Measurements from ENCODE around the gene ELP1.
A peak's percentile ranks its signal among the peaks of the same experiment; 100 is the strongest.
"Not testable (repeated sequence)": the region's sequence is repeated elsewhere in the genome, so short reads cannot be mapped to it uniquely, and the experiment has no call there.

Gene ELP1, protein sequence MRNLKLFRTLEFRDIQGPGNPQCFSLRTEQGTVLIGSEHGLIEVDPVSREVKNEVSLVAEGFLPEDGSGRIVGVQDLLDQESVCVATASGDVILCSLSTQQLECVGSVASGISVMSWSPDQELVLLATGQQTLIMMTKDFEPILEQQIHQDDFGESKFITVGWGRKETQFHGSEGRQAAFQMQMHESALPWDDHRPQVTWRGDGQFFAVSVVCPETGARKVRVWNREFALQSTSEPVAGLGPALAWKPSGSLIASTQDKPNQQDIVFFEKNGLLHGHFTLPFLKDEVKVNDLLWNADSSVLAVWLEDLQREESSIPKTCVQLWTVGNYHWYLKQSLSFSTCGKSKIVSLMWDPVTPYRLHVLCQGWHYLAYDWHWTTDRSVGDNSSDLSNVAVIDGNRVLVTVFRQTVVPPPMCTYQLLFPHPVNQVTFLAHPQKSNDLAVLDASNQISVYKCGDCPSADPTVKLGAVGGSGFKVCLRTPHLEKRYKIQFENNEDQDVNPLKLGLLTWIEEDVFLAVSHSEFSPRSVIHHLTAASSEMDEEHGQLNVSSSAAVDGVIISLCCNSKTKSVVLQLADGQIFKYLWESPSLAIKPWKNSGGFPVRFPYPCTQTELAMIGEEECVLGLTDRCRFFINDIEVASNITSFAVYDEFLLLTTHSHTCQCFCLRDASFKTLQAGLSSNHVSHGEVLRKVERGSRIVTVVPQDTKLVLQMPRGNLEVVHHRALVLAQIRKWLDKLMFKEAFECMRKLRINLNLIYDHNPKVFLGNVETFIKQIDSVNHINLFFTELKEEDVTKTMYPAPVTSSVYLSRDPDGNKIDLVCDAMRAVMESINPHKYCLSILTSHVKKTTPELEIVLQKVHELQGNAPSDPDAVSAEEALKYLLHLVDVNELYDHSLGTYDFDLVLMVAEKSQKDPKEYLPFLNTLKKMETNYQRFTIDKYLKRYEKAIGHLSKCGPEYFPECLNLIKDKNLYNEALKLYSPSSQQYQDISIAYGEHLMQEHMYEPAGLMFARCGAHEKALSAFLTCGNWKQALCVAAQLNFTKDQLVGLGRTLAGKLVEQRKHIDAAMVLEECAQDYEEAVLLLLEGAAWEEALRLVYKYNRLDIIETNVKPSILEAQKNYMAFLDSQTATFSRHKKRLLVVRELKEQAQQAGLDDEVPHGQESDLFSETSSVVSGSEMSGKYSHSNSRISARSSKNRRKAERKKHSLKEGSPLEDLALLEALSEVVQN (N-terminal part only)

DNA sequence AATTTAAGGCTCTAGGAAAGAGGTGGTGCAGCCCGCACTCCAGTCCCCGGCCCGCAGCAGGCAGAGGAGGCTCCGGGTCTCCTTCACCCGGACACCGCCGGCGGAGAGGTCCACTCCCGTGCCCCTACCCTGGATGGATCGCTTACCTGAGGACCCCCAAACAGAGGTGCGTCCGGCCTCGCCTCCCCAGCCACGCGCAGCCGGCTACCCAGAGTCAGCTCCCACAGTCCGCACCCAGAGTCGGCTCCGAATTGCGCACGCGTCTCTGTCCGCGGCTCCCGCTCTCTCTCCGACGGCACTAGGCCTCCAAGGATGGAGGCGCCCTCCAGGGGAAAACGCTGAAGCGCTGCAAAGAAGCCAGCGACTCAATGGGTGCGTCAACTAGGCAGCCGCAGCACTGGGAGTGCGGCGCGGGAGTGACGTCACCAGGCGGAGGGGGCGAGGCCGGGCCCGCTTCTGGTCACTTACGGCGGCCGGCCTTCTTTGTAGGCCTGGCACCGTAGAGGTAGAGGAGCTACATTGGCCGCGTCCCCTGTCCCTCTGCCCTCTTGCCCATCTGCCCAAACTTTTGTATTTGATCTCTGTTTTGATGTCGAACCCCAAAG is at the start of gene ELP1:
Gene ELP1 (minus strand): TSS at position 407 of the 605 bp plus-strand sequence. CDS start 2,978 bp downstream, outside the sequence.
- DNase-seq (ENCODE audit: extremely low read depth in 1 of 2, low read depth in 1 of 2) = peak; percentile 80 to 89

DNA sequence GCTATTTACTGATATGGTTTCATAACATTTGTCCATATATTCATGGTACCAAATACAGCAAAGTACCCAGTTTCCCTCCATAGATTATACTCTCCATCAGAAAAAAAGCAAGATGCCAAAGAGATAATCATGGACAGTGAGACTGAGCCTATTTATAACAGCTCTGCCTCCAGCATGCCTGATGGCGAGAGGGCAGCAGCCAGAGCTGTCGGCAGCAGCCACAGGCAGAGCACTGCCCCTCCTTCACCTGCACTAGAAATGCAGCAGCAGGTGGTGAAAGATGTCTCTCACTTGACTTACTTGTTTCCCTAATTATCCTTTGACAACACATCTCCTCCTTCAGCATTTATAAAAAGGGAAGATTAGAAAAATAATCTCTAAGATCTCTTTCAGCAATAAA is 47.0 kb upstream of the ELP1 start:
- DNase-seq (ENCODE audit: extremely low read depth in 1 of 2, low read depth in 1 of 2) = no peak

DNA sequence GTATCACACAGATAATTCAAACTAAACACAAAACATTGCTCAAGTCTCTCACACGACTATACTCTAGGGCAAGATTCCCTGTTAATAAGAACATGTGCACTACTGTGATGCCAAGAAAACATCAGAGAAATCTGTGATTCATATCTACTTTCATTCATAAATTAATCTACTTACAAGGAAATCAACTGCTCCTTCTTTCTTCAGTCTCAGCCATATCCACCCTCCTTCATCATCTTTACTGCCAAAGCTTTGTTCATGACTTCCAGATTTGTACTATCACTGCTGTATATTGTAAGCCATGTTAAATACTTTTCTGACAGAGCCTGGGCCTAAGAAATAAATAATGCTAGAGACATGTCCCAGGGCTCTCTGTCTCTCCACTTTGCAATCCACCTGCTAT is 44.3 kb upstream of the ELP1 start:
- DNase-seq (ENCODE audit: extremely low read depth in 1 of 2, low read depth in 1 of 2) = no peak

DNA sequence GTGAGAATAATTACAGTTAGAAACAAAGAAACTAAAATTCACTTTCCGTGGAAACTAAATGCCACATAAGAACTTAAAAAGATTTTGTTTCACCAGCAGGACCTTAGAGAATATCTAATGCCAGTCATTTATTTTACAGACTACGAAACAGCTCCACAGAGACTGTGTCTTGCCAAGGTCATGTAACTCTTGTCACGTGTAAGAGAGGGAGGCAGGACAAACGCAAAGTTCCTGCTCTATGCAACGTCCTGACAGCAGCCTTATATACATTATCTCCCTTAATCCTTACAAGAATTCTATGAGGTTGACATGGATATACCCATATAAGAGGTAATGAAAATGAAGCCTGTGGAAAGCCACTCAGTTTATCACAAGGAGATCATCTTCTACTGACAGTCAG is 40.0 kb upstream of the ELP1 start:
- no peak for DNase-seq (ENCODE audit: extremely low read depth in 1 of 2, low read depth in 1 of 2)

DNA sequence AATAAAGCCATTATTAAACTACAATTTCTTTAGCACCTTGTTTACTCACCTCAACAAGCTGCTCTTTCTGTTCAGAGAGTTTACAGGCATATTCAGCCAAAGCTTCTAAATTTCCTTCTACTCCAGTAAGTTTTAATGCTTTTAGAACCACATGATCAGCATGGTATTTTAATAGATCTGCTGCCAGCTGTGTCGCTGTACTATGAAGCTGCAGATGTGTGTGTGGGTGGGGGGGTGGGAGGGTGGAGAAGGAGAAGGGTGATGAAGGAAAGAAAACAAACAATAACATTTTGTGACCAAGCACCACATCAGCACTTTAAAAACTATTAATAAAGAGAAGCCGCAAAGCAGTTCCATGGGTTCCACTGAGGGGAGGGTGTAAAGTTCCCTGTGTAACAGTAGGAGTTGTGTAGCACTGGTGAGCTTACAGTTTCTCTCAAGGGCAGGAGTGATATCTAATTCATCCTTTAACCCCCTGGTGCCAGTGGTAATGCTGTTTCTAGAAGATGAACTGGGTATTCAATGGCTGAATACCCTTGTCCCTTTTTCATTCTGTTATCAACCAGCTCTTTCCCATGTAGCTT is 38.8 kb upstream of the ELP1 start:
- no peak for DNase-seq (ENCODE audit: extremely low read depth in 1 of 2, low read depth in 1 of 2)

DNA sequence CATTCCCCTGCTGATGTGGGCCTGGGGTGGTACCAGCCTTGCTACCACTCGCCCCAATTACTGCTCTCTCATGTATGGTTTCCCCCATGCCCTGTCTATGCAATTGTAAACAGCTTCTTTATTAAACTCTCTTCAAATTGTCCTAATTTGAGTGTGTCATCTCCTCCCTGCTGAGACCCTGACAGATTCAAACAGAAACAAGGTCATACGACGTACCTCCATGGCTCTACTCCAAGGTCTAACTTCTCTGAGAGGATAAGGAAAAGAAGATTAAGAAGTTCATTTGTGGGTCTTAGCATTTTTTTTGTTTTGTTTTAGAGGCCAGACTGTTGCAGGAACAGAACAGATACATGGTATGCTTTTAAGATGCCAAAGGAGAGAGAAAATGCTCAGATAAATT is 38.3 kb upstream of the ELP1 start:
- DNase-seq (ENCODE audit: extremely low read depth in 1 of 2, low read depth in 1 of 2) = no peak

DNA sequence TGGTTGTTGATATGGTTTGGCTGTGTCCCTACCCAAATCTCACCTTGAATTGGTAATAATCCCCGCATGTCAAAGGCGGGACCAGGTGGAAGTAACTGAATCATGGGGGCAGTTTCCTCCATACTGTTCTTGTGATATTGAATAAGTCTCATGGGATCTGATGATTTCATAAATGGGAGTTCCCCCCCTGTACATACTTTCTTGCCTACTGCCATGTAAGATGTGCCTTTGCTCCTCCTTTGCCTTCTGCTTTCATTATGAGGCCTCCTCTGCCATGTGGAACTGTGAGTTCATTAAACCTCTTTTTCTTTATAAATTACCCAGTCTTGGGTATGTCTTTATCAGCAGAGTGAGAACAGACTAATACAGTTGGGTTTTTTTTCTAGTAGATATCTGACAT is 37.5 kb upstream of the ELP1 start:
- DNase-seq (ENCODE audit: extremely low read depth in 1 of 2, low read depth in 1 of 2) = not testable (repeated sequence)

DNA sequence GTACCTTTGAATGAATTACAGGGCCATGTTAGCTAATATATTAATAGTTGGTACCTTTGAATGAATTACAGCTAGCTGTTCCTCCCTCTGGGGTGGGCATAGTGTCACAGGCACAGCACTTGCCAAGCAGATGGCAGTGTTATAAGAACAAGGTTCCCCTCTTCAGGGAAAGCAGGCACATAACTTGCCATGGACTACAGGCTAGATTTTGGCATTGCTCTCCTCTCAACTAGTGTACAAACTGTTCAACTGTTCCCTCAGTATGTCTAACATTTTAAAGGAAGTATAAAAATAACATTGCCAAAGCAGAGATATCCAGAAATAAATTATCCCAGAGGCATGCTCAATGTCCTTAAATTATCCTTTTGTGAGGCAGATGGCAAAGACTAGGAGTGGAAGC is 34.0 kb upstream of the ELP1 start:
- no peak for DNase-seq (ENCODE audit: extremely low read depth in 1 of 2, low read depth in 1 of 2)

DNA sequence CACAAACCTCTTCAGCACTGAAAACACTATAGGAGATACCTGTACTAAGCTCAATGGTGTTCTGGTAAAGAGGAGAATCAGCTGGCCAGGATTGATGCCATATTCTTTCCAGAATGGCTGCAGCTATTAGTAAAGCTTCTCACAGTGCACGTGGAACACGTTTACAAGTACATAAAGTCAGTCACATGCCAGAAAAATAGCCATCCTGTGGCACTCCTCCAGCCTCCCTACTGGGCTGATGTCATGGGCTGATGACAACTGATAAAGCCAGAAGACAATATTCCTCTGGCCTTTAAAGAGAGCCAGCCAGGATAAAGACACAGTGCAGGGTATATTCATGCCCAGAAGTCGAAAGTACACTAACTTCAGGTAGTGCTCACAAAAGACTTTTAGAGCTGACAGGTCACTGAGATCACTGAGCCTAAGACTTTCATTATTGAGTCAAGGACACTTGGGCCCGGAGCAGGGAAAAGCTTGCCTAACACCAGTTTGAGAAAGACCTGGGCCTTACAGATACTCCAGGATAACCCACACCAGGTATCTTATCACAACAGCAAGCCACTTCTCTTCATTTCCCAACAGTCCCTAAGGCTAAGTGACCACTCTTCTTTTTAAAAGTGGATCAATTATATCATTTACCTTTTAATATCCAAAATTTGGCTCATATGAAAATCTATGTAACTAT is 29.7 kb upstream of the ELP1 start:
- no peak for DNase-seq (ENCODE audit: extremely low read depth in 1 of 2, low read depth in 1 of 2)

DNA sequence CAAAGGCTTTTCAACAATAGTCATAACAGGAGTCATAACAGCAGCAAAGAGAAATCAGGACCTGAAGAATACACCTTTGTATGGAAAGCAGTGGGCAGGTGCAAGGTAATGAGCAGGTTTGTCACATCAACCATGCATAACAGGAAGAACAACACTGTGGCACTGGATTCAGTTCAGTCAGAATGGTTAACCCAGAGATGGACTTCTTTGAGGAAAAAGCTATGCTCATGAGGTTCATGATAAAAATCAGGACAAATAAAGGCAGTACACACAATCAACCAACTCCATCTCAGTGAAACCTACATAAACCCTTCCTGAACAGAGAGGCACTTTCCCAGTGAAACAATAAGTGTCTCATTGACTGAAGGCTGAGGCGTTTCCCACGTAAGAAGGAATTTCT is 27.2 kb upstream of the ELP1 start:
- DNase-seq (ENCODE audit: extremely low read depth in 1 of 2, low read depth in 1 of 2) = no peak

DNA sequence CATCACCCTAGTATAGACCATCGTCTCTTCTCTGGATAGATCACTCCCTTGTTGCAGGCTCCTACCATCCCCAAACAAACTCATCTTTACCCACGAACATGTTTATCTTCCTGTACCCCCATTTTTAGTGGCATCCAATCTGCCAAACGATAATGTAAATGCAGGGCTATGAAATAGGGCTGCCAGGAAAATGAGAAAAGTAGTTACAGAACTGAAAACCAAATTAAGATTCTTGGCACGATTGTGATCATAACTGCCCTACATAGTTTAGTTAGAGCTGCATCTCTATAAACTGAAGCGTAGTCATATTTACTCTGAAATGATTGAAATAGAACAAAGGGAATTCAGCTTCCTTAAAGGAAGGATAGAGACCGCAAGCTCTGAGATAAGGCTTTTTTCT is 26.4 kb upstream of the ELP1 start:
- no peak for DNase-seq (ENCODE audit: extremely low read depth in 1 of 2, low read depth in 1 of 2)

DNA sequence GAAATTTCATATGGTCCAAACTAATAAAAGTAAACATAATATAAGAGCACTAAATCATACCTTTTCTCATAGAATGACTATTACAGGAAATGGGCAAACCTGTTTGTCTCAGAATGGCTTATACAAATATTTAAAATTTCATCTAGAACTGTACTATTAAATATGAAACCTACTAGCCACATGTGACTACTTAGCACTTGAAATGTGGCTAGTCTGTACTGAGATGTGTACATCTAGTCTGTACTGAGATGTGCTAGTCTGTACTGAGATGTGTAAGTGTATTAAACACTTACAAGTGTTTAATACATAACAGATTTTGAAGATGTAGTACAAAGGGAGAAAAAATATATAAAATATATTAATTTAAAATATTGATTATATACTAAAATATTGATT is 22.7 kb upstream of the ELP1 start:
- no peak for DNase-seq (ENCODE audit: extremely low read depth in 1 of 2, low read depth in 1 of 2)

DNA sequence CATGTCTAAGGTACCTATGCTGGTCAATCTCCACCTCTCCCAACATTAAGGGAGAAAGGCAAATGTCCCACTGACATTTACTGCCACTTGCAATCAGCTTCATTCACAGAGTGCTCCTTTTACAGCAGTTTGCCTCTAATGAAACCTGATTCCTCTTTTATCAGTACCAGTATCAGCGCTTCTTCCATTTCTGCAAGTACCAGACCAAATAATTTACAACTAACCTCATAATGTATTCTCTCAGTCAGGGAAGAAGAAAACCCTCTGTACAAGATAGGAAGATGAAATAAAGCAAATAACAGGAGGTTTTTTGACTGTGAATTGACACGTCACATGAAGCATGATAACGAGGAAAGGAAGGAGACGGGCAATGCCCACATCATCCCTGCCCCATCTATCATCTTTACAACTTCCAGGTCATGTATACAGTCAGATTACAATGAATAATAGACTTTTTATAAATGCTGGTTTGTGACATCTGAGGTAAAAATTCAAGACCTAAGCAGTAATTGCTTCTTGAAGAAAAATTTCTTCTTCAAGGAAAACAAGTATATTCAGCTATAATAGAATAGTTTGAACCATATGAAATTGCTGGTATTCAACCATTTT is 22.2 kb upstream of the ELP1 start:
- no peak for DNase-seq (ENCODE audit: extremely low read depth in 1 of 2, low read depth in 1 of 2)

DNA sequence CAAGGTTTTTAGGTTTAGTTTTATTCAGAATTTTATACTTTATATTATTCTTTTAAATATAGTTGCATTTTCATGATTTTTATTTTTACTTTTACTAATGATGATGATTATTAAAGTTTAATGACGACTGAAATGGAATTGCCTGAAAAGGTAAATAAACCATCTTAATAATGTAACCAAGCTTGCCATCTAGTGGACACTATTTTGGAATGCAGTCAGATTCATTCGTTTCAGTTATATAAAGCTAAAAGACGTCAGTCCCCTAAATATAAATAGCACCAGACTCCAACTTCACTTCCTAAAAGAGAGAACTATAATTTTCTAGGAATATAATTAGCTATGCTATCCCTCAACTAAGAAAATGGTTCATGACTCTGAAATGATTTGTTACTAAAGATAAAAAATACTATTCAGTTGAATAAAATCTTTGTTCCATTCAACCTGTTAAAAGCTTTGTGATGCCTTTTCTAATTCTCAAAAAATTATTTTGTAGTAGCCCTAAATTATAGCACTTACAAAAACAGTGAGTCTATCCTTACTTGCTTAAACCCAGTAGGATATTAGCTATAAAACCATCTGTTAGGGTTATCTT is 20.2 kb upstream of the ELP1 start:
- no peak for DNase-seq (ENCODE audit: extremely low read depth in 1 of 2, low read depth in 1 of 2)

DNA sequence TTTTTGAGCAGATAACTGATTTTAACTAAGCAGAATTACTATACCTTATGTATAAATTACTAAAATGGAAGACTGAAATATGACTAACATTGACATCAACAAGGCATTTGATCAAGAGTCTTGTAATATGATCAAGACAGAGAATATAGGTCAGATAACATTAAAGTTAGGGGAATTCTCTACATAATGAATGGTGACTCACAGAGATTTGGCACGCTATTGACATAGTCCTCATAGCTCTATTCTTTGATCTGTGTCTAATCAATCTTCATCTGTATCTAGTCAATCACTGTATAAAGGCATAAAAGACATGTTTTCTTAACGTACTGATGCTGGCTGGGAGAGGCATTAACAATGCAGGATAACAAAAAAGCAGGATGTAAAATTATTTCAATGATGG is 17.7 kb upstream of the ELP1 start:
- DNase-seq (ENCODE audit: extremely low read depth in 1 of 2, low read depth in 1 of 2) = no peak

DNA sequence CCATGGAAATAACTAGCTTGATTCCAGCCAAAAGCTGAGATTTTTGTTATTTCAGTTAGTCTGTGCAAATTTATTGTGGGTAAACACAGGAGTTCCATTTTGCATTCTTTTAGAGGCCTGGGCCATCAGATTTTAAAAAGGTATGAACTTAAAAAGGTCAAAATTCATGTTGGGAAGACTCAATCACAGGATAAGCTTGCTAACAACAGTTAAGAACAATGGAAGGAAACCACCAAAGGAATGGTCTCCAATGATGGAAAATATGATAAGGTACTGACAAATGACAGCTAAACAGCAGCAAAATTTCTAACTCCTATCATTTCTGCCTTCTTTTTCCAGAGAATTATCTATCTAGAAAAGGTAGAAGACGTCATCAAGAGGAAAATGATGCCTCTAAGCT is 16.2 kb upstream of the ELP1 start:
- no peak for DNase-seq (ENCODE audit: extremely low read depth in 1 of 2, low read depth in 1 of 2)

DNA sequence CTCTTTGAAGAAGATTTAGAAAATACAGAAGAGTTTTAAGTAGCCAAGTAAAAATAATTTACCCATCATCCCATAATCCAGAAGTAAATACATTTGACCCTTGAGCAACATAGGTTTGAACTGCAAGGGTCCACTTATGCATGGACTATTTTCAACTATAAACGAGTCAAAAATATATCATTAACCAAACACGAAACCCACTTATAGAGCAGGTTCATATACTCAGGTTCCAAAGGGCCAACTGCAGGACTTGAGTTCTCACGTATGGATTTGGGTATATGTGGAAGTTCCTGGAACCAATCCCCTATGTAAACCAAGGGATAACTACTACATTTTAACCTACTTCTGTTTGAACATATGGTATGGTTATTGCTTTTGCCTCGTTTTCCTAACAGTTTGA is 6.1 kb upstream of the ELP1 start:
- no peak for DNase-seq (ENCODE audit: extremely low read depth in 1 of 2, low read depth in 1 of 2)

DNA sequence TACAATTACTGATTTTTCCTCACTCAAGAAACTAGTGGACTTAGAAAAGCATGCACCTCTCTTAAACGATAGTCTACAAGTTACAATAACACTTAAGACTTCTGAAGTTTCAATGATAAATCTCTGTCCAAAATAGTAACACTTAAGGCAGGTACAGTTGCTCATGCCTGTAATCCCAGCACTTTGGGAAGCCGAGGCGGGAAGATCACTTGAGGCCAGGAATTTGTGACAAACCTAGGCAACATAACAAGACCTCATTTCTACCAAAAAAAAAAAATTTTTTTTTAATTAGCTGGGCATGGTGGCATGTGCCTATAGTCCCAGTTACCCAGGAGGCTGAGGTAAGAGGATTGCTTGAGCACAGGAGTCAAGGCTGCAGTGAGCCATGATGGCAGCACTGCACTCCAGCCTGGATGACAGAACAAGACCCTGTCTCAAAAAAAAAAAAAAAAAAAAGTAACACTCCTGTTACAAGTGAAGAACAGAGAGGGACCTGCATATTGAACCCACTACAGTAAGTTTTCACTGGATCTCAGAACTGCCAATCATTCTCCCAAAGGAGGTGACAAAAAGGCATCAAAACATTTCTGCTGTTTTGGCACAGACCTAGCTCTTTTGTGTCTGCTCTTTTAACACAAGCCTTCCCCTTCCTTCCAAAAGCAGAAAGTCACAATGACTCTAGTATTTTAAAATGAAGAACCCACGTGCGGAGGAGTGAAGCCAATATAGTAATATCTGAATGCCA is 3.8 kb upstream of the ELP1 start:
- no peak for DNase-seq (ENCODE audit: extremely low read depth in 1 of 2, low read depth in 1 of 2)
